Activated T-cell treated with anti-CD3 and anti-CD28 coated beads, Interleukin-2, amount 50 U/mL, for 48 hours (primary cell): ENCODE results near the gene ACTR3.
A peak's percentile ranks its signal among the peaks of the same experiment; 100 is the strongest.
"Not testable (repeated sequence)": the region's sequence is repeated elsewhere in the genome, so short reads cannot be mapped to it uniquely, and the experiment has no call there.

Source experiments
- DNase-seq, 2 experiments: peaks; one replicate each; pipeline ENCODE4 v3.0.0-alpha.2; 2020

Gene ACTR3

GRCh38 chr2:113906647-113907046, 16.8 kb downstream of the ACTR3 start:
- DNase-seq = no peak

- no peak for DNase-seq
Measured at GRCh38 chr2:113907297-113907696, 17.4 kb downstream of the ACTR3 start.

GRCh38 chr2:113910110-113910717, 20.3 kb downstream of the ACTR3 start:
- peak in 1 of 2 experiments; percentile 67 for DNase-seq

- DNase-seq = no peak
Measured at GRCh38 chr2:113910967-113911678, 21.2 kb downstream of the ACTR3 start.

GRCh38 chr2:113915082-113915819, 25.4 kb downstream of the ACTR3 start:
- no peak for DNase-seq

- no peak for DNase-seq
Measured at GRCh38 chr2:113918229-113918628, 28.3 kb downstream of the ACTR3 start.

GRCh38 chr2:113920996-113921395, 31.1 kb downstream of the ACTR3 start:
- DNase-seq = no peak

- no peak for DNase-seq
Measured at GRCh38 chr2:113922335-113922734, 32.4 kb downstream of the ACTR3 start.

GRCh38 chr2:113922784-113923183, 32.9 kb downstream of the ACTR3 start:
- no peak for DNase-seq

GRCh38 chr2:113925884-113926283, 36.0 kb downstream of the ACTR3 start:
- DNase-seq = no peak

- DNase-seq = no peak
Measured at GRCh38 chr2:113926314-113926713, 36.4 kb downstream of the ACTR3 start.

GRCh38 chr2:113930448-113930847, 40.6 kb downstream of the ACTR3 start:
- no peak for DNase-seq

- DNase-seq = no peak
Measured at GRCh38 chr2:113937501-113937900, 47.6 kb downstream of the ACTR3 start.

GRCh38 chr2:113940891-113941290, 51.0 kb downstream of the ACTR3 start:
- DNase-seq = no peak

GRCh38 chr2:113945784-113946183, 55.9 kb downstream of the ACTR3 start:
- DNase-seq = not testable (repeated sequence)

GRCh38 chr2:113950906-113951305, 61.0 kb downstream of the ACTR3 start:
- not testable (repeated sequence) for DNase-seq

- DNase-seq = no peak
Measured at GRCh38 chr2:113961000-113961399, 71.1 kb downstream of the ACTR3 start.

- no peak for DNase-seq
Measured at GRCh38 chr2:113962692-113963480, 73.0 kb downstream of the ACTR3 start.

GRCh38 chr2:113963965-113964364, 74.1 kb downstream of the ACTR3 start:
- DNase-seq = no peak

GRCh38 chr2:113964436-113964835, 74.5 kb downstream of the ACTR3 start:
- DNase-seq = no peak

- no peak for DNase-seq
Measured at GRCh38 chr2:113965228-113965627, 75.3 kb downstream of the ACTR3 start.

GRCh38 chr2:113965644-113966043, 75.8 kb downstream of the ACTR3 start:
- no peak for DNase-seq

GRCh38 chr2:113966171-113966570, 76.3 kb downstream of the ACTR3 start:
- DNase-seq = no peak
